Neural progenitor cell (in vitro differentiated cells): ENCODE data around the gene ZNF518B.

ENCODE experiments used
- EZH2 ChIP-seq: fragments of 200-600 bp; sonication (generic); IDR thresholded peaks from 2 replicates; pipeline ENCODE4 v1.6.1; 2017; ENCODE audit warnings: antibody characterized with exemption, mild to moderate bottlenecking, moderate library complexity
- EZH2phosphoT487 ChIP-seq: fragments of 200-600 bp; sonication (generic); IDR thresholded peaks from 2 replicates; pipeline ENCODE4 v1.6.1; 2017; ENCODE audit warnings: antibody characterized with exemption
- TF ChIP-seq, protein P1 (sequence below): fragments of 200-600 bp; sonication (generic); IDR thresholded peaks from 2 replicates; pipeline ENCODE4 v1.5.1; 2017; ENCODE audit warnings: antibody characterized with exemption, mild to moderate bottlenecking

DNA sequence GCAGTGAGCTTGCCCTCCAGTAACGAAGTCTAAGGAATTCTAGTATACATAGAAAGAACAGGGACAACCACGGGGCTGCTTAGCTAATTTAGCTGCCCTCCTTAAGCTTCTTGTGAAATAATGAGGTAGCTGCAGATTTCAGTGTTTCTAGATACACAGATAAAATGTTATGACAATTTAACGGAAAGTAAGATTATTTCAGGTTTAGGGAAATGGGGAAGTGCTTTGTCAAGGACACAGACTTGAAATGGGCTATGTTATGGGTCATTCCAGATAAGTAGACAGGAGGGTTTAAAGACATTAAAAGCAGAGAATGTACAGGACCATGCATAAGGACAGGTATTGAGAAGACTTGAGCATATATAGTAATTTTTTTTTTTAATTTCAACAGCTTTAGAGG lies 34.2 kb upstream of the ZNF518B start:
- TF ChIP-seq EZH2 (no peak), EZH2phosphoT487 (no peak)
- TF ChIP-seq, protein P1, sequence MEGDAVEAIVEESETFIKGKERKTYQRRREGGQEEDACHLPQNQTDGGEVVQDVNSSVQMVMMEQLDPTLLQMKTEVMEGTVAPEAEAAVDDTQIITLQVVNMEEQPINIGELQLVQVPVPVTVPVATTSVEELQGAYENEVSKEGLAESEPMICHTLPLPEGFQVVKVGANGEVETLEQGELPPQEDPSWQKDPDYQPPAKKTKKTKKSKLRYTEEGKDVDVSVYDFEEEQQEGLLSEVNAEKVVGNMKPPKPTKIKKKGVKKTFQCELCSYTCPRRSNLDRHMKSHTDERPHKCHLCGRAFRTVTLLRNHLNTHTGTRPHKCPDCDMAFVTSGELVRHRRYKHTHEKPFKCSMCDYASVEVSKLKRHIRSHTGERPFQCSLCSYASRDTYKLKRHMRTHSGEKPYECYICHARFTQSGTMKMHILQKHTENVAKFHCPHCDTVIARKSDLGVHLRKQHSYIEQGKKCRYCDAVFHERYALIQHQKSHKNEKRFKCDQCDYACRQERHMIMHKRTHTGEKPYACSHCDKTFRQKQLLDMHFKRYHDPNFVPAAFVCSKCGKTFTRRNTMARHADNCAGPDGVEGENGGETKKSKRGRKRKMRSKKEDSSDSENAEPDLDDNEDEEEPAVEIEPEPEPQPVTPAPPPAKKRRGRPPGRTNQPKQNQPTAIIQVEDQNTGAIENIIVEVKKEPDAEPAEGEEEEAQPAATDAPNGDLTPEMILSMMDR, result no peak
